HG03135 (cell line): ENCODE measurements around the gene PRKAA2.

Experiments used
- ATAC-seq: cut with Tn5 transposase; IDR thresholded peaks from one replicate; pipeline ENCODE4 v1.9.1; 2021; ENCODE audit warnings: mild to moderate bottlenecking, moderate library complexity; ENCODE audit not compliant: unreplicated experiment

Gene PRKAA2

GRCh38 chr1:56712150-56712549 is 67.0 kb downstream of the PRKAA2 start:
- no peak for ATAC-seq

- ATAC-seq: no peak
These were observed 68.0 kb downstream of the PRKAA2 start for GRCh38 chr1:56713112-56713511.

- no peak for ATAC-seq
These were observed 70.0 kb downstream of the PRKAA2 start for GRCh38 chr1:56715156-56715555.

GRCh38 chr1:56719171-56719570 is 74.1 kb downstream of the PRKAA2 start:
- ATAC-seq: no peak

- ATAC-seq: no peak
These were observed 81.6 kb downstream of the PRKAA2 start for GRCh38 chr1:56726706-56727105.

GRCh38 chr1:56728964-56729363 is 83.8 kb downstream of the PRKAA2 start:
- ATAC-seq: no peak

GRCh38 chr1:56745231-56745630 is 100.1 kb downstream of the PRKAA2 start:
- no peak for ATAC-seq

GRCh38 chr1:56754708-56755479 is 109.8 kb downstream of the PRKAA2 start:
- no peak for ATAC-seq

- ATAC-seq: no peak
These were observed 110.8 kb downstream of the PRKAA2 start for GRCh38 chr1:56755911-56756310.

GRCh38 chr1:56758135-56758534 is 113.0 kb downstream of the PRKAA2 start:
- no peak for ATAC-seq

GRCh38 chr1:56758794-56759193 is 113.7 kb downstream of the PRKAA2 start:
- ATAC-seq: no peak
